Endometrium (tissue), 2 donors: ENCODE results near the gene TBC1D5.
"Not testable (repeated sequence)": the region's sequence is repeated elsewhere in the genome, so short reads cannot be mapped to it uniquely, and the experiment has no call there.

Experiments used
- FAIRE-seq: peaks from 2 replicates; lab custom pipeline; 2012; peaks lifted over from hg19 to GRCh38; lab: Jason Lieb, UNC
- donor health status: control.
- donor health status: control.

TBC1D5 gene

DNA sequence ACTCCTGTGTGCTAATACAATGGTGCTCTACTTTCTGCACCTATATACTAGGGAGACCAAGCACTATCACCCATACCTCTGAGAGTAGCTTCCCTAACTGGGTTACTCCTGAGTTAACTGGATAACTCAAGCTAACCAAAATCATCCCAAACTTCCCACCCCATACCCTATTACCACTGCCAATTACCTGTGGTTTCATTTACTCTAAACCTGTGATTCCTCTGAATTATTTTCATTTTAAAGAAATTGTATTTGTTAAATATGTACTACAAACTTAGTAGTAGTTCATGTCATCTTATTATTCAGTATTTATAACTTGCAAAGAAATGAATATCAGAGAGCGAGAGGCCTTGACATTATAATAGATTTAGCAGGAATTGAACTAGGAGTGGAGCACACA is 340.5 kb downstream of the TBC1D5 start:
- FAIRE-seq = no peak

GRCh38 chr3:17399586-17399985 is 342.8 kb downstream of the TBC1D5 start:
- FAIRE-seq = no peak

GRCh38 chr3:17398959-17399551 is 343.4 kb downstream of the TBC1D5 start:
- no peak for FAIRE-seq

- no peak for FAIRE-seq
Measured at GRCh38 chr3:17396036-17396435, 346.4 kb downstream of the TBC1D5 start.

- FAIRE-seq = no peak
Measured at GRCh38 chr3:17394541-17395155, 347.8 kb downstream of the TBC1D5 start.

GRCh38 chr3:17392516-17392915 is 349.9 kb downstream of the TBC1D5 start:
- FAIRE-seq = not testable (repeated sequence)

DNA sequence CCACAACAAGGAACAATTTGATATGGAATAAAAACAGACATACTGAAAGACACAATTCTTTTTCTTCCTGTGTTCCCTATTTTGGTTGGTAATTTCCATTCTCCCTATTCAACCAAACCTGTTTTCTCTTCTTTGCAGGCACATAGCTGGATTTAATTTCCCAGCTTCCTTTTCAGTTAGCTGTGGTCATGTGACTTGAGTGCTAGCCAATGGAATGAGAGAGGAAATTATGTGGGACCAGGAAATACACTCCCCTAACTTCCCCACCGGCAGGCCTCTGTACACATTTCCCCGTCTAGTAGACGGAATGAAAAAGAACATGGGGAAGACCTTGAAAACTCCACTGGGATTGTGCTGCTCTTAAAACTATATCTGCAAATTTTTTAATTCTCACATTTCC is 351.6 kb downstream of the TBC1D5 start:
- FAIRE-seq = no peak

GRCh38 chr3:17387108-17387507 is 355.3 kb downstream of the TBC1D5 start:
- no peak for FAIRE-seq

- FAIRE-seq = no peak
Measured at GRCh38 chr3:17386432-17386831, 356.0 kb downstream of the TBC1D5 start.

- no peak for FAIRE-seq
Measured at GRCh38 chr3:17384567-17385296, 357.7 kb downstream of the TBC1D5 start.

- FAIRE-seq = no peak
Measured at GRCh38 chr3:17373304-17373703, 369.1 kb downstream of the TBC1D5 start.

DNA sequence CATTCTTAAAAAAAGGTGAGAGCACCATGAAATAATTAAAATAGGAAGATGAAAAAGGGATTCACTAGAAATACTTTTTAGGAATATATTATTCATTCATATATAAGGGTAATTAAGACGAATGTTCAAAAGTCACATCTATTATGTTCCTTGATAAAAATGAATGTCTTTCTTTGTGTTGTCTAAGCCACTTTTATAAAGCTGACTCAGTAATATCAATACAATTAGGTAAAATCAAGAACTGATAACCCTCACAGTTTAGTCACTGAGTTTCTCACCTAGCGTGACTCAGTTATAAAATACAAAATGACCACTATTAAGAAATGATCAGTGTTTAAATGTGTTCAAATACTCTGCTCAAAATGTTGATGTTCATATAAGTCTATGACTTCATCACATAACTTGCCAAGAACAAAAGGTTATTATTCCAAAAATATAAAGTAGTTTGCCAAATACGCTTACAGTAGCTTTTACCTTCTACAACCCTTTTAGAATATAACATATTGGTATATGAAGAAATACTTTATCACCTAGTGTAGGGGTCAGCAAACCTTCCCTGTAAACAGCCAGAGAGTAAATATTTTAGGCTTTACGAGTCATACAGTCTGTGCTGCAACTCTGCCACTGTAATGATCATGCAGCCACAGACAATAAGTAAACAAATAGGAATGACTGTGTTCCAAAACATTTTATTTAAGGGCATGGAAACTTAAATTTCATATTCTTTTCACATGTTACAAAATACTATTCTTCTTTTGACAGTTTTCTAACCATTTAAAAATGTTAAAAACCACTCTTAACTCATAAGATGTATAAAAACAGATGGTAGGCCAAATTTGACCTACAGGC is 369.8 kb downstream of the TBC1D5 start:
- FAIRE-seq = no peak

DNA sequence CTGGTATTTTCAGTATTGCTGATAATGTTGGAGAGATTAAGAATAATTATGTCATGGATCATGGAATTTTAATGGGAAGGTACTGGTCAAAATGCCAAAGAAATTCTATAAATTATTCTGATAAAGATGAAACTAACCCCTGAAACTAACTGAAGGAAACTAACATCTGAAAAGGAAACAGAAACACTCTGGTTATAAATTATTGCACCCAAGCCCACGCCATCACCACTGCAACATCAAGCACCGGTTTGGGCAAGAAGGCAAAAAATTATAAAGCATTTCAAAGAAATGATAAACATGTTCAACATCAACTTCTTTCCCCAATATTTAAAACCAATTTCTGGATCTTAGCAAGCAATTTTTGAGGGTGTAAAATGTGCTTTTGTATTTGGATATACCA is 372.5 kb downstream of the TBC1D5 start:
- no peak for FAIRE-seq

DNA sequence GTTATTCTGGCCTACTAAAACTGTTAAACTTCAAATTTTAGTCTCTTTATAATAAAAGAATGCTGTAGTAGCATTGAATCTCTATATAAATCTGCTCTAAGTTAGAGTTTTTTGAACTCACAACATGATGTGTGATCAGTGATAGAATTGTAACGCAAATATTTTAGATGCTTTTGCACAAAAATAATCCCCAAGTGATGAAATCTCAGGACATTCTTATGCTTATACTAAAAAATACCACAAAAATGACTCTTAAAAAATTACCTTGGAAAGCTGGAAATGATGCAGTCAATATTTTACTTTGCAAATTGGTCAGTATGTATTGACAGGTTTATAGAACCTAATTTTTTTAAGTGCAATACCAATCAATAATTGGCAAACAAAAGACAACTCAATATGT is 375.3 kb downstream of the TBC1D5 start:
- no peak for FAIRE-seq

- no peak for FAIRE-seq
Measured at GRCh38 chr3:17360991-17361390, 381.4 kb downstream of the TBC1D5 start.

GRCh38 chr3:17359911-17360310 is 382.5 kb downstream of the TBC1D5 start:
- FAIRE-seq = no peak

DNA sequence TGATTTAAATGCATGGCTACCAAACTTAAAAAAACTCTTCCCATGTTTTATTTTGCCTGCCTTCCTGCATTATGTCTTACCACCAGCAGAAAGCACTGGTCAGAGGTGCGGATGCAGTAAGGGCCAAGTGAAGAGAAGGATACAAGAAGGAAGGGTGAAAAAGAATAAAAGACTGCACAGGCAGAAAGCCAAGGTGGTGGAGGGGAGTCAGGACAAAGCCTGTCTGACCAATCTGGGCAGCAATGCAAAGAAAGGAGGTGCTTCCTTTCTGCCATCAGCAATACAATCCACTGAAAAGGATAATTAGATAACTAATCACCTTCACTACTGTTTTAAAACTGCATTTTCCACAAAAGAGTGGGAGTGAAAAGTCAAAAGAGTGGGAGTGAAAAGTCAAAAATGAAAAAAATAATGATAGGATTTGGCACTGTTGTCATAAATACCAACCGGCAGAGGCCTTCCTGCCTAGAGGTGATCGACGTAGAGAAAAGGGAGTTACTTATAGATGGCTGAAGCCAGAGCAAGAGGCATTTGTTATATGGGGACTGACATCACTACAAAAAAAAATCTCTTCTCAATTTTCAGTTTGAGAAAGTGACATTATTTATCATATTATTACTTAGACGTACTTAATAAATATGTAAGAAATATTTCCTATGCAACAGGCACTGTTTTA is 385.3 kb downstream of the TBC1D5 start:
- FAIRE-seq = no peak

- FAIRE-seq = no peak
Measured at GRCh38 chr3:17356585-17356984, 385.8 kb downstream of the TBC1D5 start.

DNA sequence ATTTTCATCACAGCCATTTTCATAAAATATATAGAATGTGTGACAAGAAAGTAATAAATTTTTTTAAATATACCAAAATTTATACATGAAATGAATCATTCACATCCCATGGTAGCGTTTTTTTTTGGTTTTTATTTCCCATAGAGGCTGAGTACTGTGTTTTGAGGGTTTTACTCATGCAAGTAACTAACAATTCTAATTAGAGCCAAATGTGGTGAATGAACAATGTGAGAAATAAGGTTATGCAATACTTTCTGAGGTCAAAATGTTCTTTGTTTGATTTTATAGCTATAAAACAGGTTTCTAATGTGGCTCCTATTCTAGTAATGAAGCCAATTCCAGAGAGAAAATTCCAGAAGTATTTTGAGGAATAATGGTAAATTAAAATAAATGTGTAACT is 386.8 kb downstream of the TBC1D5 start:
- peak; percentile 95 for FAIRE-seq

DNA sequence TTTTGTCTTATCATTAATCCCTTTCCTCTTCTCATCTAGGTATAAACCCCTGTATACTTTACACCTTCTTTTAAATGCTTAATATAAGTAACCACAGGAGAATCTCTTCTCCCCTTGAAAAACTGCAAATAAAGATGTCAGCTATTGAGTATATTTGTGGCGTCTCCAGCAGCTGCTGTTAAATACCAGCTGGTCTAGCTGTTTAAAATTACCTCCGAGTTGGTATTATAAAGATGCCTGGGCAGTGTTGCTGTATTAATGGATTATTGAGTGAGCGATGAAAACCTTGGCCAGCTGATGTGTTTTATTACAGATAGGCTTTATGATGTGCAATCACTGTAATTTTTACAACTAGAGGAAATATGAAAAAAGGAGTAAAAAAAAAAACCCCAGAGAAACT is 388.1 kb downstream of the TBC1D5 start:
- no peak for FAIRE-seq

- no peak for FAIRE-seq
Measured at GRCh38 chr3:17352620-17353019, 389.8 kb downstream of the TBC1D5 start.

DNA sequence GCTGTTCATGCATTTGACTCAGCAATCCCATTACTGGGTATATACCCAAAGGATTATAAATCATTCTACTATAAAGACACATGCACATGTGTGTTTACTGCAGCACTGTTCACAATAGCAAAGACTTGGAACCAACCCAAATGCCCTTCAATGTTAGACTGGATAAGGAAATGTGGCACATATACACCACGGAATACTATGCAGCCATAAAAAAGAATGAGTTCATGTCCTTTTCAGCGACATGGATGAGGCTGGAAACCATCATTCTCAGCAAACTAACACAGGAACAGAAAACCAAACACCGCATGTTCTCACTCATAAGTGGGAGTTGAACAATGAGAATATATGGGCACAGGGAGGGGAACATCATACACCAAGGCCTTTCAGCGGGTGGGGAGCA is 391.2 kb downstream of the TBC1D5 start:
- not testable (repeated sequence) for FAIRE-seq
